Choroid plexus epithelial cell (primary cell): ENCODE data around the gene GPS1.

ENCODE experiments used
- DNase-seq: peaks from one replicate; pipeline ENCODE4 v3.0.0-alpha.2; 2010; ENCODE audit warnings: low read depth
- H3K4me3 ChIP-seq: 2 replicates; pipeline ENCODE4 v1.5.1; 2011; ENCODE audit warnings: low read depth, mild to moderate bottlenecking, control low read depth, low read length, moderate library complexity
- TF ChIP-seq, protein P1 (sequence below): conservative IDR thresholded peaks from 2 replicates; pipeline ENCODE4 v1.5.1; 2011; ENCODE audit warnings: low read depth, mild to moderate bottlenecking, control low read depth, inconsistent platforms, low read length, moderate library complexity

Gene GPS1

GRCh38 chr17:82062076-82062983 lies 10.6 kb downstream of the GPS1 start:
- TF ChIP-seq, protein P1, sequence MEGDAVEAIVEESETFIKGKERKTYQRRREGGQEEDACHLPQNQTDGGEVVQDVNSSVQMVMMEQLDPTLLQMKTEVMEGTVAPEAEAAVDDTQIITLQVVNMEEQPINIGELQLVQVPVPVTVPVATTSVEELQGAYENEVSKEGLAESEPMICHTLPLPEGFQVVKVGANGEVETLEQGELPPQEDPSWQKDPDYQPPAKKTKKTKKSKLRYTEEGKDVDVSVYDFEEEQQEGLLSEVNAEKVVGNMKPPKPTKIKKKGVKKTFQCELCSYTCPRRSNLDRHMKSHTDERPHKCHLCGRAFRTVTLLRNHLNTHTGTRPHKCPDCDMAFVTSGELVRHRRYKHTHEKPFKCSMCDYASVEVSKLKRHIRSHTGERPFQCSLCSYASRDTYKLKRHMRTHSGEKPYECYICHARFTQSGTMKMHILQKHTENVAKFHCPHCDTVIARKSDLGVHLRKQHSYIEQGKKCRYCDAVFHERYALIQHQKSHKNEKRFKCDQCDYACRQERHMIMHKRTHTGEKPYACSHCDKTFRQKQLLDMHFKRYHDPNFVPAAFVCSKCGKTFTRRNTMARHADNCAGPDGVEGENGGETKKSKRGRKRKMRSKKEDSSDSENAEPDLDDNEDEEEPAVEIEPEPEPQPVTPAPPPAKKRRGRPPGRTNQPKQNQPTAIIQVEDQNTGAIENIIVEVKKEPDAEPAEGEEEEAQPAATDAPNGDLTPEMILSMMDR: no peak
- DNase-seq: no peak
- no peak overlapping the region for H3K4me3 ChIP-seq

DNA sequence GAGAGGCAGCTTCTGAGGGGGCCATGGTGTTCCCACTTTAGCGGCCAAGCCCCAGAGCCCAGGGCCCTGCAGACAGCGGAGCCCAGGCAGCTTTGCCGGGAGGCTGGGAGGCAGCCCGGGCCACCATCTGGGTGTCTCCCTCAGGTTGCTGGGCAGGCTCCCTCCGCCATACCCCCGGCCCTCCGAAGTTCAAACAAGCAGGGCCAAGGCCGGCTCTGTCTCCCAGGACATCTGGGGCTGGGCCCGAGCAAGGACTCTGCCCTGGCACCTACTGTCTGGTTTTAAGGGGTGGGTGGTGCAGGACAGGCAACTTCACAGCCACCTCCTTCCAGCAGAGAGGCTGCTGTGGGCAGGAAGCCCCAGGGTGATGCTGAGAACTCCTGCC lies 11.3 kb downstream of the GPS1 start:
- TF ChIP-seq, protein P1: no peak
- no peak overlapping the region for H3K4me3 ChIP-seq
- no peak for DNase-seq

DNA sequence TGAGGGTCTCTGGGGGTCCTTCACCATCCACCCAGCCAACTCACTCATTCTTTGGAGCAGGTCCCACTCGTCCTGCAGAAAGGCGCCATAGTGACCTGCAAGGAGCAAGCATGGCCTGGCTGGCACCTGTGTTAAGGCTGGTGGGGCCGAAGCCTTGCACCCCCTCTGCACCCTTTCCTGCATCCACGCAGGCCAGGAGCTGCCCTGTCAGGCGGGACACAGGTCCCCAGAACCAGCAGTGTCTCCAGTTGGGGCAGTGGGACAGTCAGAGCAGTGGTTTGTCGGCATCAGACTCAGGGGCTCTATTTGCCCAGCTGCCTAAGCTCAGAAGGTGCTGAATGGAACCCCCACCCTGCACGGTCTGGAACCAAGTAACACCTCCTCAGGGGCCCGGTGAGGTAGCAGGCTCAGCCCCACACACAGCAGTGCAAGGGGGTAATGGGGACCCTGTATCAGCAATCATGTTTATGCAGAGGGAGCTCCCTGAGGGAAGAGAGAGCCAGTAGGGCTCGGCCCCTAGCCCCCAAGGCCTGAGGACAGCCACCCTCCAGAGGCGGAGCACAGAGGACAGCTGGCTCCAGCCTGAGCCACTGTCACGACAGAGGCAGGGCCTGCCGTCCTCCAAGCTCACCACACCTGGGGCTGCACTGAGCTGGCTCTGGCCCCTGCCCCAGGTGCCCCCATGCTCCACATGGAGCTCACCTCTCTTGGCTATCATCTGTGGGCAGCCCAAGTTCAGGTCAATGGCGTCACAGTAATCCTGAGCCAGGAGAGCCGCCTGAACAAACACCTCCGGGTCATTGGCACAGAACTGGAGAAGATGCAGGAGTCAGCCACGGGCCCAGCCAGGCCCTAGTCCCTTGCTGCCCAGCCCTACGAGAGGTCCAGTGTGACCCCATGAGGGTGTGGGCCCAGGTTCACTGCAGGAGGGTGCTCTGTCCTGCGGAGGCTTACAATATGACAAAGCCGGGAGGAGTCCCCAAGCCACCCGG lies 12.0 kb downstream of the GPS1 start:
- peak overlapping the region; percentile 76 for H3K4me3 ChIP-seq

GRCh38 chr17:82064433-82065192 lies 12.9 kb downstream of the GPS1 start:
- peak overlapping the region; percentile 76 for H3K4me3 ChIP-seq
- TF ChIP-seq, protein P1: no peak
- DNase-seq: no peak

More for the DNA sequence above, 12.0 kb downstream of the GPS1 start:
- no peak for DNase-seq
- TF ChIP-seq, protein P1: no peak

DNA sequence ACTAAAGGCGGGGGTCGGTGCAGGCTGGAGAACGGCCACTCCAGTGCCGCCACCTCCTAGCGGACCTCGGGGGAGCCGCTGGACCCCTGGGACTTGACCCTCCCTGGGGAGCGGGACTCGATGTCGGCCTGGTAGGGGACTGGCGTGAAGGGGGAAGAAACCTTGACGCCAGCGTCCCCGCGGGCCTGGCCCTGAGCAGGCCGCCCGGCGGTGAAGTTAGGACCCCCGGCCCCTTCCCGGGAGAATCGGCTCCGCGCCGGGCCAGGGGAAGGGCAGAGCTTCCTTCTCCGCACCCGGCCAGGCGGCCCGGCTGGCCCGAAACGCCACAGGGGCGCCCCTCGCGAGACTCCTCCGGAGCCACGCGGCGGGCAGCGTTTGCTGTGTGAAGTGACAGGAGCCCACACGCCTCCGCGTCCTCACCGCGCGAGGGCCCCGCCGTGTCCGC lies 13.5 kb downstream of the GPS1 start:
- peak overlapping the region; percentile 76 for H3K4me3 ChIP-seq
- peak; percentile 39 for DNase-seq
- TF ChIP-seq, protein P1: no peak

GRCh38 chr17:82065638-82066303 lies 14.1 kb downstream of the GPS1 start, which contains the start of gene DUS1L:
DUS1L (minus strand) TSS chr17:82065804; CDS start chr17:82065059, 745 bp downstream.
- peak within 1 kb of the TSS; percentile 76 for H3K4me3 ChIP-seq
- peak; percentile 53 for DNase-seq
- TF ChIP-seq, protein P1: no peak
